B cell (primary cell): Measurements from ENCODE around the gene ZSWIM9. TPM values are rescaled to one million over a fixed set of nuclear protein-coding genes. Genes with fewer than 3 reads are reported as not detected.
A peak's percentile ranks its signal among the peaks of the same experiment; 100 is the strongest.

ENCODE experiments used
- ATAC-seq: fragments of 200-7000 bp; cut with Tn5 transposase; one replicate; pipeline ENCODE4 v1.10.0; 2021; ENCODE audit warnings: low read depth, mild to moderate bottlenecking, moderate number of reproducible peaks, moderate library complexity
- CTCF ChIA-PET: fragments of 350-600 bp; sonication (Branson Sonifier 250); formaldehyde crosslinking; loops from one replicate; lab custom pipeline; 2021; ENCODE audit warnings: antibody characterized with exemption, inconsistent platforms; lab: Charles Lee
- POLR2A ChIA-PET: fragments of 350-600 bp; sonication (Branson Sonifier 250); formaldehyde crosslinking; loops from one replicate; lab custom pipeline; 2021; ENCODE audit warnings: antibody characterized with exemption; lab: Charles Lee
- DNase-seq: peaks from one replicate; pipeline ENCODE4 v3.0.0; 2013
- H2AFZ ChIP-seq: 2 replicates; pipeline ENCODE4 v1.6.1; 2012; ENCODE audit warnings: mild to moderate bottlenecking, low read depth, low read length; ENCODE audit not compliant: insufficient read depth, poor library complexity, severe bottlenecking
- H3K27ac ChIP-seq, 2 donors: 1 replicate in 1 of 2; 2 replicates in 1 of 2; pipeline ENCODE4 v1.5.1; 2012 to 2013; ENCODE audit warnings: low read length in 2 of 2, mild to moderate bottlenecking in 2 of 2, moderate library complexity in 1 of 2
- H3K27me3 ChIP-seq, 4 experiments: fragments of 200-600 bp in 1 of 4; sonication (generic) in 1 of 4; replicated peaks in 1 of 4; 1 replicate in 2 of 4; 2 replicates in 2 of 4; pipeline versions ENCODE4 v1.6.1 to v1.7.0; 2013 to 2016; ENCODE audit warnings: low read length in 3 of 4, mild to moderate bottlenecking in 2 of 4, mixed read lengths in 1 of 4, moderate library complexity in 1 of 4; ENCODE audit not compliant: insufficient read depth in 4 of 4, control insufficient read depth in 3 of 4; ENCODE audit errors: control extremely low read depth in 1 of 4
- H3K36me3 ChIP-seq, 2 experiments: replicated peaks in 1 of 2; 1 replicate in 1 of 2; 2 replicates in 1 of 2; pipeline versions ENCODE4 v1.6.1 to v1.7.1; 2013; ENCODE audit warnings: low read length in 1 of 2; ENCODE audit not compliant: insufficient read depth in 2 of 2, control insufficient read depth in 1 of 2; ENCODE audit errors: control extremely low read depth in 1 of 2, extremely low read depth in 1 of 2
- H3K4me1 ChIP-seq, 2 donors: fragments of 200-600 bp in 1 of 2; sonication (generic) in 1 of 2; 1 replicate in 1 of 2; 2 replicates in 1 of 2; pipeline versions ENCODE4 v1.5.1 to v1.6.1; 2013 to 2017; ENCODE audit warnings: low read length in 2 of 2; ENCODE audit not compliant: control insufficient read depth in 2 of 2, insufficient read depth in 2 of 2
- H3K4me2 ChIP-seq: replicated peaks from 2 replicates; pipeline ENCODE3; 2012; ENCODE audit warnings: mild to moderate bottlenecking, low read depth, low read length; ENCODE audit not compliant: poor library complexity, severe bottlenecking
- H3K4me3 ChIP-seq, 5 experiments: fragments of 200-600 bp in 1 of 5; sonication (generic) in 1 of 5; 1 replicate in 3 of 5; 2 replicates in 2 of 5; pipeline versions ENCODE4 v1.5.1 to v1.7.0; 2011 to 2016; ENCODE audit warnings: low read length in 4 of 5, mild to moderate bottlenecking in 4 of 5, low read depth in 2 of 5, control low read depth in 1 of 5, moderate library complexity in 1 of 5; ENCODE audit not compliant: insufficient read depth in 1 of 5; ENCODE audit errors: control extremely low read depth in 1 of 5, extremely low read depth in 1 of 5
- H3K79me2 ChIP-seq: fragments of 200-600 bp; sonication (generic); one replicate; pipeline ENCODE4 v1.6.0; 2016; ENCODE audit warnings: low read length; ENCODE audit not compliant: control insufficient read depth, insufficient read depth
- H3K9ac ChIP-seq: fragments of 200-600 bp; sonication (generic); 2 replicates; pipeline ENCODE4 v1.6.1; 2017; ENCODE audit warnings: mild to moderate bottlenecking, low read length, moderate library complexity
- H3K9me3 ChIP-seq, 3 donors: one replicate each; pipeline versions ENCODE4 v1.6.1 to v1.7.1; 2013; ENCODE audit warnings: low read length in 2 of 3; ENCODE audit not compliant: control insufficient read depth in 2 of 3, insufficient read depth in 1 of 3; ENCODE audit errors: control extremely low read depth in 1 of 3
- H4K20me1 ChIP-seq: 2 replicates; pipeline ENCODE4 v1.6.0; 2012; ENCODE audit warnings: mild to moderate bottlenecking, low read length; ENCODE audit not compliant: insufficient read depth, control insufficient read depth, poor library complexity, severe bottlenecking
- H3K27ac Mint-ChIP-seq: one replicate; pipeline ENCODE4 v1.8.0; 2021; ENCODE audit warnings: mixed read lengths
- H3K27me3 Mint-ChIP-seq: one replicate; pipeline ENCODE4 v1.8.0; 2021; ENCODE audit warnings: mixed read lengths
- H3K4me1 Mint-ChIP-seq: one replicate; pipeline ENCODE4 v1.8.0; 2021; ENCODE audit warnings: mixed read lengths
- H3K4me3 Mint-ChIP-seq: one replicate; pipeline ENCODE4 v1.8.0; 2021; ENCODE audit warnings: mixed read lengths
- H3K9me3 Mint-ChIP-seq: one replicate; pipeline ENCODE4 v1.8.0; 2022; ENCODE audit warnings: mixed read lengths; ENCODE audit not compliant: insufficient read depth
- CTCF ChIP-seq: fragments of 200-600 bp; IDR thresholded peaks from one replicate; pipeline ENCODE4 v1.8.0; 2022; ENCODE audit warnings: antibody characterized with exemption, mild to moderate bottlenecking
- EZH2 ChIP-seq: IDR thresholded peaks from 2 replicates; pipeline ENCODE4 v1.6.1; 2012; ENCODE audit warnings: borderline replicate concordance, low read depth, mild to moderate bottlenecking, moderate library complexity, low read length; ENCODE audit not compliant: insufficient read depth, poor library complexity, severe bottlenecking
- WGBS: methylation state at CpG from one replicate; pipeline ENCODE4 v1.1.5; 2013; ENCODE audit warnings: missing lambda C conversion rate; ENCODE audit not compliant: insufficient coverage; 5-methylcytosine and 5-hydroxymethylcytosine counted together
- intact Hi-C: fragments of 100-400 bp; cut with micrococcal nuclease; formaldehyde crosslinking; loops from one replicate; pipeline ENCODE4 v1.10.0; 2022
- polyA plus RNA-seq: library from polyadenylated mRNA; depleted of rRNA; stranded (reverse); fragments of >200 nt; gene quantifications from 2 replicates; pipeline ENCODE4 v1.2.3, GENCODE V29; 2012
- total RNA-seq, 2 donors: library from RNA; stranded (reverse); fragments of 120-200 nt in 1 of 2; gene quantifications; 1 replicate in 1 of 2; 2 replicates in 1 of 2; pipeline versions ENCODE4 v1.2.3 to v1.2.4, GENCODE V29; 2013 to 2022

Gene ZSWIM9
- total and polyA plus RNA-seq, 2 donors (not counting 1 experiment from before 2014, with no cell fraction given) = 1.7 to 15.7 TPM

DNA sequence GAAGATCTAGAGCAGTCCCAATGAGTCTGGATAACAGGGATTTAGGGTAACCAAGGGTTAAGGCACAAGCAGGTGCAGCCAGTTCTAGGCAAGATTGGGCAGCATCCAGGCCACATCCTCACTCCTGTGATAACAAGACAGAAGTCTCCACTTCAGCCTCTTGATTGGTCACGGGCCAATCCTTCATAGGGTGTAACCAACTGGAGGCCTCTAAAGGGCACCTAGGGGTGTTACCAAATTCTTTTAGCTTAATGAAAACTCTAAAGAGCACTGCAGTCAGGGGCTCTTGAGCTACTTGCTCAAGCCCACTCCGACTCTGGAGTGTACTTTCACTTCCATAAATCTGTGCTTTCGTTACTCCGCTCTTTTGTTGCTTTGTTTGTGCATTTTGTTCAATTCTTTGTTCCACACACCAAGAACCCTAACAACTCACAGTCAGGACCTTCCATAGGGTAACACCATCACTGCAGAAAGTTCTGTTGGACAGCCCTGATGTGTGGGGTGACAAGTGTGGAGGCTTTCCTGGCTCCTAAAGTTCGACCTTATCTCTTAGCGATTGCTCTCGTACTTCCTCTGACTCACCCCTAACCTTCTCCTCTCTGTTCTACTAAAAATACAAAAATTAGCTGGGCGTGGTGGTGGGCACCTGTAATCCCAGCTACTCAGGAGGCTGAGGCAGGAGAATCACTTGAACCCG, 36.1 kb downstream of the ZSWIM9 start:
- Histone ChIP-seq H3K4me1 (peaks cover 15 to 18% of the 10 kb centered on the region in 2 donors), H2AFZ (no peak overlapping the region), H3K4me3 (no peak overlapping the region), H3K27ac (peak overlapping the region in 1 of 2 donors; percentile 47), H3K36me3 (peaks cover 6 to 10% of the 10 kb centered on the region in 2 experiments), H3K79me2 (peaks cover 21% of the 10 kb centered on the region), H3K27me3 (no peaks in the 10 kb centered on the region), H3K9me3 (peaks cover 0 to 6% (median 0%) of the 10 kb centered on the region in 3 donors), H4K20me1 (no peaks in the 10 kb centered on the region), H3K9ac (no peak overlapping the region), H3K4me2 (no peak overlapping the region)
- Mint-ChIP-seq H3K27ac (peak overlapping the region; percentile 80), H3K4me1 (peaks cover 19% of the 10 kb centered on the region), H3K4me3 (peak overlapping the region; percentile 68), H3K27me3 (no peaks in the 10 kb centered on the region), H3K9me3 (no peaks in the 10 kb centered on the region)
- DNase-seq = no peak
- ChIA-PET POLR2A (interaction anchor here (0.7 kb wide), 1 partner anchor 22 kb away, joined by 3 read pairs; no protein-coding TSS in a partner anchor), CTCF (no interaction called here)
- no peak for ATAC-seq
- intact Hi-C loops = no loop called here
- no peak for TF ChIP-seq CTCF
- TF ChIP-seq EZH2 = no peak
- 100% methylated on average over 1 of the region's 9 CpGs for WGBS

GRCh38 chr19:48210005-48210404, 39.5 kb downstream of the ZSWIM9 start:
- POLR2A ChIA-PET = no interaction called here
- Histone ChIP-seq H3K27ac (peak overlapping the region in 1 of 2 donors; percentile 42), H3K27me3 (no peaks in the 10 kb centered on the region), H4K20me1 (no peaks in the 10 kb centered on the region), H3K36me3 (peaks cover 9 to 33% of the 10 kb centered on the region in 2 experiments), H3K9ac (no peak overlapping the region), H2AFZ (no peak overlapping the region), H3K4me3 (no peak overlapping the region), H3K4me1 (peaks cover 0 to 4% of the 10 kb centered on the region in 2 donors), H3K79me2 (no peaks in the 10 kb centered on the region), H3K4me2 (no peak overlapping the region), H3K9me3 (peaks cover 0 to 6% (median 0%) of the 10 kb centered on the region in 3 donors)
- Mint-ChIP-seq H3K4me1 (peaks cover 16% of the 10 kb centered on the region), H3K27me3 (no peaks in the 10 kb centered on the region), H3K9me3 (no peaks in the 10 kb centered on the region), H3K4me3 (no peak overlapping the region), H3K27ac (peak overlapping the region; percentile 67)
- intact Hi-C loops = no loop called here
- CTCF ChIA-PET = no interaction called here
- DNase-seq (no peak), ATAC-seq (no peak)
- no CpG with 5 or more reads among the region's 3 CpGs for WGBS
- no peak for TF ChIP-seq CTCF
- no peak for TF ChIP-seq EZH2
